T-cell (primary cell): ENCODE data around the gene PLVAP. TPM values are rescaled to one million over a fixed set of nuclear protein-coding genes. Genes with fewer than 3 reads are reported as not detected.
A peak's percentile ranks its signal among the peaks of the same experiment; 100 is the strongest.

Source experiments
- ATAC-seq, 4 experiments: fragments of 200-7000 bp in 3 of 4; fragments of 150-1000 bp in 1 of 4; cut with Tn5 transposase; replicated peaks in 1 of 4; 1 replicate in 3 of 4; 2 replicates in 1 of 4; pipeline ENCODE4 v1.10.0; 2021; ENCODE audit warnings: moderate library complexity in 3 of 4, mild to moderate bottlenecking in 2 of 4, moderate number of reproducible peaks in 1 of 4
- CTCF ChIA-PET, 2 donors: fragments of 300-600 bp; sonication (Branson Sonifier 250); formaldehyde crosslinking; loops; one replicate each; lab custom pipeline; 2022; ENCODE audit warnings: antibody characterized with exemption in 2 of 2; lab: Charles Lee
- POLR2A ChIA-PET, 2 donors: fragments of 300-600 bp; sonication (Branson Sonifier 250); formaldehyde crosslinking; loops; one replicate each; lab custom pipeline; 2022; ENCODE audit warnings: antibody characterized with exemption in 2 of 2; lab: Charles Lee
- DNase-seq, 35 experiments: peaks; one replicate each; pipeline versions ENCODE4 v3.0.0 to v3.0.0-alpha.2; 2013 to 2023
- H3K27ac ChIP-seq: one replicate; pipeline ENCODE4 v1.5.1; 2013; ENCODE audit warnings: low read length
- H3K27me3 ChIP-seq, 2 experiments: replicated peaks in 1 of 2; 1 replicate in 1 of 2; 2 replicates in 1 of 2; pipeline versions ENCODE4 v1.6.1 to v1.7.0; 2013; ENCODE audit warnings: low read length in 1 of 2, mixed read lengths in 1 of 2; ENCODE audit not compliant: control insufficient read depth in 2 of 2, insufficient read depth in 2 of 2; ENCODE audit errors: extremely low read depth in 1 of 2
- H3K36me3 ChIP-seq, 2 donors: 1 replicate in 1 of 2; 2 replicates in 1 of 2; pipeline versions ENCODE4 v1.6.1 to v1.7.0; 2013; ENCODE audit warnings: low read length in 1 of 2; ENCODE audit not compliant: control insufficient read depth in 2 of 2, insufficient read depth in 1 of 2; ENCODE audit errors: extremely low read depth in 1 of 2
- H3K4me1 ChIP-seq, 2 experiments: 1 replicate in 1 of 2; 2 replicates in 1 of 2; pipeline versions ENCODE4 v1.6.1 to v1.7.0; 2013; ENCODE audit warnings: low read length in 2 of 2, mixed read lengths in 1 of 2; ENCODE audit not compliant: insufficient read depth in 2 of 2, control insufficient read depth in 1 of 2; ENCODE audit errors: extremely low read depth in 1 of 2
- H3K4me3 ChIP-seq, 2 donors: 1 replicate in 1 of 2; 2 replicates in 1 of 2; pipeline versions ENCODE4 v1.5.1 to v1.7.0; 2013; ENCODE audit warnings: mild to moderate bottlenecking in 2 of 2, low read length in 1 of 2, moderate library complexity in 1 of 2; ENCODE audit not compliant: control insufficient read depth in 1 of 2; ENCODE audit errors: extremely low read depth in 1 of 2
- H3K9me3 ChIP-seq: 2 replicates; pipeline ENCODE4 v1.7.0; 2013
- H3K27ac Mint-ChIP-seq, 2 donors: one replicate each; pipeline ENCODE4 v1.8.0; 2020 to 2021; ENCODE audit warnings: mild to moderate bottlenecking in 2 of 2, mixed read lengths in 2 of 2
- H3K27me3 Mint-ChIP-seq, 2 donors: one replicate each; pipeline ENCODE4 v1.8.0; 2021 to 2022; ENCODE audit warnings: mixed read lengths in 2 of 2
- H3K36me3 Mint-ChIP-seq: one replicate; pipeline ENCODE4 v1.8.0; 2021; ENCODE audit warnings: mixed read lengths
- H3K4me1 Mint-ChIP-seq, 3 donors: one replicate each; pipeline ENCODE4 v1.8.0; 2020 to 2022; ENCODE audit warnings: mixed read lengths in 3 of 3, mild to moderate bottlenecking in 1 of 3
- H3K4me3 Mint-ChIP-seq, 3 donors: one replicate each; pipeline ENCODE4 v1.8.0; 2020 to 2022; ENCODE audit warnings: mild to moderate bottlenecking in 3 of 3, mixed read lengths in 3 of 3, moderate library complexity in 3 of 3
- H3K9me3 Mint-ChIP-seq, 3 donors: one replicate each; pipeline ENCODE4 v1.8.0; 2020 to 2022; ENCODE audit warnings: mixed read lengths in 3 of 3
- WGBS: methylation state at CpG from one replicate; pipeline ENCODE4 v1.1.5; 2013; ENCODE audit warnings: missing lambda C conversion rate; ENCODE audit not compliant: insufficient coverage; 5-methylcytosine and 5-hydroxymethylcytosine counted together
- total RNA-seq, 35 experiments: library from RNA in 6 of 35; stranded (reverse) in 6 of 35; fragments of 120-200 nt in 1 of 35; gene quantifications; one replicate each; pipeline versions ENCODE4 v1.2.1 to v1.2.4 and lab custom pipeline; 2013 to 2026

The PLVAP gene
- total RNA-seq, 5 donors from 2014 or later (not counting 1 experiment from before 2014, with no cell fraction given) = 0.19 to 0.86 (median 0.48) TPM; not detected in 1

DNA sequence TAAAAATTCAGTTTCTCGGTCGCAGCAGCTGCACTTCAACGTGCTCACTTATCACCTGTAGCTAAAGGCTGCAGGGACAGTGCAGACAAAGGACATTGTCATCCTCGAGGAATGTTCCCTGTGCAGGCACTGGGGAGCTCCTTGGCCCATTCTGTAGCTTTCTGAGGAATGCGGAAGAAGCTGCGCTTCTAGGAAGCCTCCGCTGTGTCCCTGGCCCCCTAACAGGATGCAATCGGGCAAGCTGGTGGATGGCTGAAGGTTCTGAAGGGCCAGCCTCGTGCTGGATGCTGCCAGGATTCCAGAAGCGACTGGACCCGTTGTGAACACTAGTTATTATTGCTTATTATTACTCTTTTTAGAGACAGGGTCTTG, 50.6 kb downstream of the PLVAP start:
- H3K4me3 ChIP-seq = no peak overlapping the region

DNA sequence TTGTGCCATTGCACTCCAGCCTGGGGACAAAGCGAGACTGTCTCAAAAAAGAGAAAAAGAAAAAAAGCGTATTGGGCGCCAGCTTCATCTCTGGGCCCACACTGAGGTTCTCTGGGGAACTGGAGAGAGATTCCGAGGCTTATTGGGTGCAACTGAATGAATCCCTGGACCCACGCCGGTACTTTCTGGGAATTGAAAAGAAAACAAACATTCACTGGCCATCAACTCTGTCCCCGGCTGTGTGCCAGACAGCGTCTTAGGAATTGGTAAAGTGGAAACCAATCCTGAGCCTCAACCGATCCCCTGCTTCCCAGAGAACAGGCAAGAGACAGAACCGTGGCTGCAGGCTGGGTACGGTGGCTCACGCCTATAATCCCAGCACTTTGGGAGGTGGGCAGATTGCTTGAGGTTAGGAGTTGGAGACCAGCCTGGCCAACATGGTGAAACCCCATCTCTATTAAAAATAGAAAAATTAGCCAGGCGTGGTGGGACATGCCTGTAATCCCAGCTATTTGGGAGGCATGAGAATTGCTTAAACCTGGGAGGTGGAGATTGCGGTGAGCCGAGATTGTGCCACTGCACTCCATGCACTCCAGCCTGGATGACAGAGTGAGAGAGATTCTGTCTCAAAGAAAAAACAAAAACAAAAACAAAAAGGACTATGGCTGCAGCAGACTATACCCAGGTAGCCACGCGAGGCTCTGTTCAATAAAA, 51.1 kb downstream of the PLVAP start:
- DNase-seq (no peak), ATAC-seq (no peak)
- CTCF ChIA-PET = no interaction called here
- Mint-ChIP-seq H3K4me1 (peaks cover 11 to 22% (median 17%) of the 10 kb centered on the region in 3 donors), H3K4me3 (no peak overlapping the region), H3K27me3 (no peaks in the 10 kb centered on the region), H3K9me3 (no peaks in the 10 kb centered on the region), H3K36me3 (peaks cover 7% of the 10 kb centered on the region), H3K27ac (no peak overlapping the region)
- Histone ChIP-seq H3K4me1 (peaks cover 2 to 37% of the 10 kb centered on the region in 2 experiments), H3K4me3 (no peak overlapping the region), H3K36me3 (peaks cover 2 to 11% of the 10 kb centered on the region in 2 donors), H3K27ac (no peak overlapping the region), H3K27me3 (peaks cover 0 to 7% of the 10 kb centered on the region in 2 experiments), H3K9me3 (no peaks in the 10 kb centered on the region)
- WGBS = 98% methylated on average over 11 of the region's 17 CpGs
- POLR2A ChIA-PET = interaction anchor here in 1 of 2 donors (0.6 kb wide), 1 partner anchor 41 kb away, joined by 3 read pairs; no protein-coding TSS in a partner anchor

More for the DNA sequence above, 50.6 kb downstream of the PLVAP start:
- H3K9me3 Mint-ChIP-seq = no peaks in the 10 kb centered on the region
- ChIA-PET CTCF (no interaction called here), POLR2A (interaction anchor here in 1 of 2 donors (0.6 to 1.1 kb wide), 3 partner anchors 20 to 54 kb away, joined by 3 to 9 read pairs (median 3); no protein-coding TSS in a partner anchor)
- ATAC-seq (no peak), DNase-seq (no peak)
- no peak overlapping the region for H3K27ac Mint-ChIP-seq
- Histone ChIP-seq H3K4me1 (peaks cover 2 to 37% of the 10 kb centered on the region in 2 experiments), H3K27ac (no peak overlapping the region), H3K36me3 (peaks cover 0 to 8% of the 10 kb centered on the region in 2 donors), H3K9me3 (no peaks in the 10 kb centered on the region), H3K27me3 (peaks cover 0 to 7% of the 10 kb centered on the region in 2 experiments)
- peaks cover 7% of the 10 kb centered on the region for H3K36me3 Mint-ChIP-seq
- H3K4me3 Mint-ChIP-seq = peak overlapping the region; percentile 42 to 59 (median 46)
- 92% methylated on average over 7 of the region's 11 CpGs for WGBS
- H3K27me3 Mint-ChIP-seq = no peaks in the 10 kb centered on the region
- H3K4me1 Mint-ChIP-seq = peaks cover 11 to 22% (median 17%) of the 10 kb centered on the region in 3 donors

DNA sequence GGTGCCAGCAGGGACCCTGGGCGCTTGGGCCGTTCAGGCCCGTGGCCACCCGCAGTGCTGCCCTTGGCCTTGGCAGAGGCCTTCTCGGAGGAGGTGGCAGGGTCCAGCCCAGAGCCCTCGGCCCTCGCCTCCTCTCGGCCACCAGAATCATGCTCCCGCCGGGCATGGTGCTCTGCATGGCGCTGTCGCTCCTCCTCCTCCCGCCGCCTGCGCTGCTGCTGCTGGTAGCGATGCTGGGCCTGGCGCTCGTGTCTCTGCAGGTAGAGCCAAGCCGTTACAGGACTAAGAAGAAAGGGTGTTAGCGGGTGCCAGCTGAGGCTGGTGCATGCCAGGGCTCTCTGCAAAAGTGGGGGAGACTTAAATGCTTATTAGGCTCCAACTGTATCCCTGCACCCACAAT, 52.0 kb downstream of the PLVAP start:
- Histone ChIP-seq H3K9me3 (no peaks in the 10 kb centered on the region), H3K4me1 (peaks cover 2 to 32% of the 10 kb centered on the region in 2 experiments), H3K27me3 (peaks cover 0 to 7% of the 10 kb centered on the region in 2 experiments), H3K4me3 (no peak overlapping the region), H3K27ac (no peak overlapping the region), H3K36me3 (peaks cover 9 to 20% of the 10 kb centered on the region in 2 donors)
- Mint-ChIP-seq H3K4me3 (no peak overlapping the region), H3K27ac (no peak overlapping the region), H3K27me3 (no peaks in the 10 kb centered on the region), H3K9me3 (no peaks in the 10 kb centered on the region), H3K4me1 (peaks cover 9 to 16% (median 12%) of the 10 kb centered on the region in 3 donors), H3K36me3 (peaks cover 9% of the 10 kb centered on the region)
- ChIA-PET CTCF (no interaction called here), POLR2A (no interaction called here)
- ATAC-seq (no peak), DNase-seq (no peak)
- WGBS = 96% methylated on average over 15 of the region's 20 CpGs

DNA sequence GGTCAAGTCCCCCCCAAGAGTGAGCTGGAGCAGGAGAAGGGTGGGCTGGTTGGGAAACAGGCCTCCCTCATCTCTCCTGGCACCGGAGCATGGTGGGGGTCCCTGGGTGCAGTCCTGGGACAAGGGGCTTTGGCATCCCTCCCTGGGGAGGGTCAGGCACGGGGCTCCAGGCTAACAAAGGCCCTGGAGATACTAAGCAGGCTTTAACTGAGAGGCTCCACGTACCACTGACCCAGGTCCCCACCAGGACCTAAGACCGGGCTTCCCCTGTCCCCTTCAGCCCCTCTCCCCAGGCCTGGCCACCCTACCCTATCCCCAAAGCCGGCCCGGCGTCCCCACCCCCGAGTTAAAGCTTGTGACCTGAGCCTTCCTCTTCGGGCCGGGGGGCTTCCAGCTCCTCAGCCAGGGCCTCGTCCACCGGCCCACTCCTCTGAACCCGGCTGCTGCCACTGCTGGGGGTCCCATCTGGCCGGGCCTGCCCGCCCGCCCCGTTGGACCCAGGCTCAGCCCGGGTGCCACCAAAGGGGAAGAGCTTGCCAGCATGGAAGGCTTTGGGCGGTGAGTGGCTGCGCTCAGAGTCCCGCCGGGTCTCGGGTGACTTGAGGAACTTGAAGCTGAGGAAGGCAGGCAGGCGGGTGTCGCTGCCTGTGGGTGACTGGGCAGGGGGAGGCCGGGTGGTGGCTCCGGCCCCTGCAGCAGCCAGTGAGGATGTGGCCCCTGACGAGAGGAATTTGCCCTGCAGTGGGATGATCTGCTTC, 52.6 kb downstream of the PLVAP start:
- CTCF ChIA-PET = no interaction called here
- ATAC-seq = no peak
- Mint-ChIP-seq H3K4me1 (peaks cover 4 to 12% (median 11%) of the 10 kb centered on the region in 3 donors), H3K4me3 (no peak overlapping the region), H3K36me3 (peaks cover 11% of the 10 kb centered on the region), H3K27me3 (no peaks in the 10 kb centered on the region), H3K9me3 (no peaks in the 10 kb centered on the region), H3K27ac (no peak overlapping the region)
- Histone ChIP-seq H3K4me3 (no peak overlapping the region), H3K9me3 (no peaks in the 10 kb centered on the region), H3K27ac (no peak overlapping the region), H3K36me3 (peaks cover 15 to 20% of the 10 kb centered on the region in 2 donors), H3K4me1 (peaks cover 2 to 26% of the 10 kb centered on the region in 2 experiments), H3K27me3 (peaks cover 0 to 2% of the 10 kb centered on the region in 2 experiments)
- no peak for DNase-seq
- 91% methylated on average over 28 of the region's 28 CpGs for WGBS
- POLR2A ChIA-PET = no interaction called here

DNA sequence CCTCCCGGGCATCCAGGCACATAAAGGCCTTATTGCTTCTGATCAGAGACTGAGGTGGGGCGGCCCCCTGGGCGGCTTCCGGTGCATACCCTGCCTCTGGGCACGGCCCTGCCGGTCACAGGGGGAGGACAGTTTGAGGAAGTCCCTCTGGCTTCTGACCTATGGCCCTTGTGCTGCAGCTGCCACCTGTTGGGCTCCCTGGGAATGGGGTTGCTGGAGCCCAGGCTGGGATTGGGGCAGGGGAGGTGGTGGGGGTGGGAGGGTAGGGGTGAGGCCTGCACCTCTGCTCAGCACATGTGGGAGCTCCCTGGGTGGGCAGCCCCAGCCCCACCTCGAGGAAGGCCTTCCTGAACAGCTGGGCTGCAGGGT, 53.2 kb downstream of the PLVAP start:
- Mint-ChIP-seq H3K36me3 (peaks cover 11% of the 10 kb centered on the region), H3K4me1 (peaks cover 4 to 12% (median 8%) of the 10 kb centered on the region in 3 donors), H3K9me3 (no peaks in the 10 kb centered on the region), H3K4me3 (no peak overlapping the region), H3K27me3 (no peaks in the 10 kb centered on the region), H3K27ac (no peak overlapping the region)
- Histone ChIP-seq H3K4me3 (no peak overlapping the region), H3K9me3 (no peaks in the 10 kb centered on the region), H3K27me3 (no peaks in the 10 kb centered on the region), H3K36me3 (peaks cover 20 to 24% of the 10 kb centered on the region in 2 donors), H3K4me1 (peaks cover 2 to 21% of the 10 kb centered on the region in 2 experiments), H3K27ac (no peak overlapping the region)
- CTCF ChIA-PET = no interaction called here
- 50% methylated on average over 7 of the region's 7 CpGs for WGBS
- peak in 3 of 35 experiments; percentile 20 to 33 (median 23) for DNase-seq
- POLR2A ChIA-PET = no interaction called here
- ATAC-seq = peak; percentile 11 to 21 (median 19)

GRCh38 chr19:17323300-17323963, 53.7 kb downstream of the PLVAP start:
- ATAC-seq = peak in 1 of 4 experiments; percentile 4

More at GRCh38 chr19:17323300-17323963, 53.7 kb downstream of the PLVAP start:
- peaks cover 4 to 12% (median 7%) of the 10 kb centered on the region in 3 donors for H3K4me1 Mint-ChIP-seq
- ChIA-PET POLR2A (no interaction called here), CTCF (no interaction called here)
- Histone ChIP-seq H3K27me3 (no peaks in the 10 kb centered on the region), H3K36me3 (peaks cover 22 to 27% of the 10 kb centered on the region in 2 donors), H3K9me3 (no peaks in the 10 kb centered on the region), H3K27ac (no peak overlapping the region), H3K4me1 (peaks cover 2 to 19% of the 10 kb centered on the region in 2 experiments), H3K4me3 (no peak overlapping the region)
- no peaks in the 10 kb centered on the region for H3K27me3 Mint-ChIP-seq
- H3K36me3 Mint-ChIP-seq = peaks cover 11% of the 10 kb centered on the region
- H3K4me3 Mint-ChIP-seq = peak overlapping the region in 2 of 3 donors; percentile 25 to 61
- no peak for DNase-seq
- WGBS = 27% methylated on average over 51 of the region's 56 CpGs
- H3K27ac Mint-ChIP-seq = no peak overlapping the region
- H3K9me3 Mint-ChIP-seq = no peaks in the 10 kb centered on the region
